NT2/D1 (cell line): ENCODE results near the gene SLC7A10.

ENCODE experiments used
- YY1 ChIP-seq: IDR thresholded peaks from 2 replicates; pipeline ENCODE4 v1.6.1; 2011; ENCODE audit not compliant: insufficient read length, insufficient read depth
- ZNF274 ChIP-seq: IDR thresholded peaks from 2 replicates; pipeline ENCODE4 v1.6.1; 2011; ENCODE audit warnings: mild to moderate bottlenecking, low read depth, low read length

- TF ChIP-seq YY1 (no peak), ZNF274 (no peak)
Observed at GRCh38 chr19:33250500-33250899, 24.9 kb upstream of the SLC7A10 start.
